ENCODE results near the gene ZNF549. TPM values are rescaled to one million over a fixed set of nuclear protein-coding genes. Genes with fewer than 3 reads are reported as not detected.
"Not testable (repeated sequence)": the region's sequence is repeated elsewhere in the genome, so short reads cannot be mapped to it uniquely, and the experiment has no call there.

The ZNF549 gene
- 2.8 and 4.9 TPM in 2 replicates for total RNA-seq

GRCh38 chr19:57527136-57527881 lies at the start of gene ZNF549:
Gene ZNF549 (plus strand): TSS chr19:57527356. CDS start chr19:57527574, 218 bp downstream.
- peak; percentile 87 to 90 for DNase-seq (ENCODE audit: low read depth in 2 of 2)

- peak; percentile 73 to 86 for DNase-seq (ENCODE audit: low read depth in 2 of 2)
These were observed 39.5 kb upstream of the ZNF549 start, which contains the start of gene ZNF419 for GRCh38 chr19:57487477-57488298. Gene ZNF419 (plus strand): TSS chr19:57487750. CDS start chr19:57487951, 201 bp downstream.

GRCh38 chr19:57488299-57488644 lies 38.9 kb upstream of the ZNF549 start:
- peak; percentile 30 to 42 for DNase-seq (ENCODE audit: low read depth in 2 of 2)

- DNase-seq (ENCODE audit: low read depth in 2 of 2) = not testable (repeated sequence)
These were observed 27.9 kb upstream of the ZNF549 start for GRCh38 chr19:57499332-57499679.

- peak; percentile 88 to 96 for DNase-seq (ENCODE audit: low read depth in 2 of 2)
These were observed 27.3 kb upstream of the ZNF549 start, which contains the start of gene ZNF773 for GRCh38 chr19:57499680-57500395. Gene ZNF773 (plus strand): TSS chr19:57499938. CDS start chr19:57500081, 143 bp downstream.

- peak; percentile 41 to 45 for DNase-seq (ENCODE audit: low read depth in 2 of 2)
These were observed 26.8 kb upstream of the ZNF549 start for GRCh38 chr19:57500400-57500799.

GRCh38 chr19:57506163-57506562 lies 21.0 kb upstream of the ZNF549 start:
- no peak for DNase-seq (ENCODE audit: low read depth in 2 of 2)

- no peak for DNase-seq (ENCODE audit: low read depth in 2 of 2)
These were observed 15.7 kb upstream of the ZNF549 start for GRCh38 chr19:57511484-57511883.

GRCh38 chr19:57512845-57513244 lies 14.3 kb upstream of the ZNF549 start:
- DNase-seq (ENCODE audit: low read depth in 2 of 2) = peak in 1 of 2 donors; percentile 31

- no peak for DNase-seq (ENCODE audit: low read depth in 2 of 2)
These were observed 11.9 kb upstream of the ZNF549 start for GRCh38 chr19:57515255-57515654.

- DNase-seq (ENCODE audit: low read depth in 2 of 2) = not testable (repeated sequence)
These were observed 9.1 kb upstream of the ZNF549 start for GRCh38 chr19:57518021-57518420.

- DNase-seq (ENCODE audit: low read depth in 2 of 2) = no peak
These were observed 10.9 kb downstream of the ZNF549 start for GRCh38 chr19:57537953-57538547.

- no peak for DNase-seq (ENCODE audit: low read depth in 2 of 2)
These were observed 19.4 kb downstream of the ZNF549 start for GRCh38 chr19:57546513-57546912.

- DNase-seq (ENCODE audit: low read depth in 2 of 2) = no peak
These were observed 25.3 kb downstream of the ZNF549 start for GRCh38 chr19:57552432-57552831.

GRCh38 chr19:57557659-57558058 lies 30.5 kb downstream of the ZNF549 start:
- no peak for DNase-seq (ENCODE audit: low read depth in 2 of 2)

- DNase-seq (ENCODE audit: low read depth in 2 of 2) = peak in 1 of 2 donors; percentile 14
These were observed 31.4 kb downstream of the ZNF549 start for GRCh38 chr19:57558525-57558924.

- DNase-seq (ENCODE audit: low read depth in 2 of 2) = peak in 1 of 2 donors; percentile 28
These were observed 31.9 kb downstream of the ZNF549 start for GRCh38 chr19:57559008-57559403.

GRCh38 chr19:57559404-57560025 lies 32.4 kb downstream of the ZNF549 start, which contains the start of gene ZNF550:
Gene ZNF550 (minus strand): TSS chr19:57559863. CDS start chr19:57559682, 181 bp downstream.
- DNase-seq (ENCODE audit: low read depth in 2 of 2) = peak; percentile 72 to 91

- DNase-seq (ENCODE audit: low read depth in 2 of 2) = peak in 1 of 2 donors; percentile 5
These were observed 32.9 kb downstream of the ZNF549 start for GRCh38 chr19:57560049-57560491.

- DNase-seq (ENCODE audit: low read depth in 2 of 2) = no peak
These were observed 36.4 kb downstream of the ZNF549 start for GRCh38 chr19:57563547-57563946.

All from dermis microvascular lymphatic vessel endothelial cell (primary cell).